ENCODE measurements around the gene KCNQ5. TPM values are rescaled to one million over a fixed set of nuclear protein-coding genes. Genes with fewer than 3 reads are reported as not detected.

Gene KCNQ5
- total RNA-seq, 1 experiment from 2014 or later: 0.07 TPM

DNA sequence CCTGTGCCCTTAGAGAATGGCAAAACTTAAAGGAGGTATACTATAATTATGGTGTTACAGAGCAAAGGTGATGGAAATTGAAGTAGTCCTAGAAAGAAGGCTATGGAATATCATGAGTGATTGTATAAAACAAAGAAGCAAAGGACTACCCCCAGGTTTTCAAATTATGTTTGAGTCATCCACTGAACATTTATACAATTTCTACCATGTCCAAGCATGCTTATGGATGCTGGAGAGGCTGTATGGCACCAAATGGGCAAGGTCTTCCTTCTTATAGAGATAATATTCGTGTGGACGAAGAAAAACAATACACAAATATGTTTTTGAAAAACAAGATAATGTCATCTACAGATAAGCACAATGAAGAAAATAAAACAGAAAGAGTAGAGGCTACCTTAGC lies 425.9 kb downstream of the KCNQ5 start:
- Histone ChIP-seq H3K9me3 (ENCODE audit: control insufficient read depth, low read depth, low read length) (no peaks in the 10 kb centered on the region), H3K9ac (ENCODE audit: extremely low read depth, insufficient read length, low read length) (no peak overlapping the region), H3T11ph (ENCODE audit: low read length) (no peak overlapping the region), H4K8ac (replicated peaks; ENCODE audit: insufficient read length, low read depth, low read length) (no peak overlapping the region), H2AFZ (ENCODE audit: low read length) (no peak overlapping the region), H3K27me3 (ENCODE audit: insufficient read depth, low read length) (no peaks in the 10 kb centered on the region), H3K56ac (ENCODE audit: insufficient read length, low read depth, low read length) (no peak overlapping the region), H2BK5ac (ENCODE audit: insufficient read length, low read length) (no peak overlapping the region), H3K27ac (ENCODE audit: insufficient read length, low read depth, low read length) (no peak overlapping the region), H2AK5ac (ENCODE audit: insufficient read length, low read length) (no peak overlapping the region), H3K23me2 (ENCODE audit: insufficient read length, low read depth, low read length, poor library complexity, severe bottlenecking) (no peaks in the 10 kb centered on the region), H3K23ac (ENCODE audit: insufficient read length, low read depth, low read length) (no peak overlapping the region), H2BK20ac (ENCODE audit: low read depth, low read length, poor library complexity, severe bottlenecking) (no peak overlapping the region), H3K14ac (ENCODE audit: insufficient read depth, low read length) (no peak overlapping the region), H3K79me1 (ENCODE audit: insufficient read depth, low read depth, low read length, poor library complexity, severe bottlenecking) (no peaks in the 10 kb centered on the region), H3K4ac (ENCODE audit: low read depth, low read length) (no peak overlapping the region), H3K79me2 (ENCODE audit: insufficient read depth, low read length) (no peaks in the 10 kb centered on the region), H4K91ac (ENCODE audit: insufficient read length, low read depth, low read length) (no peak overlapping the region), H2BK12ac (ENCODE audit: insufficient read length, low read depth, low read length) (no peak overlapping the region), H3K4me2 (ENCODE audit: insufficient read depth, insufficient read length, low read length) (no peak overlapping the region), H2BK120ac (ENCODE audit: low read depth, low read length, poor library complexity, severe bottlenecking) (no peak overlapping the region), H3K4me1 (ENCODE audit: insufficient read depth, low read length) (no peaks in the 10 kb centered on the region), H3K18ac (ENCODE audit: insufficient read length, low read depth, low read length) (no peak overlapping the region), H2BK15ac (ENCODE audit: low read depth, low read length) (no peak overlapping the region), H4K20me1 (ENCODE audit: control insufficient read depth, insufficient read depth, insufficient read length) (no peaks in the 10 kb centered on the region), H4K5ac (ENCODE audit: insufficient read length, low read depth, low read length) (no peak overlapping the region)
- H3K9me3 Mint-ChIP-seq: no peaks in the 10 kb centered on the region
- TF ChIP-seq, protein P1, sequence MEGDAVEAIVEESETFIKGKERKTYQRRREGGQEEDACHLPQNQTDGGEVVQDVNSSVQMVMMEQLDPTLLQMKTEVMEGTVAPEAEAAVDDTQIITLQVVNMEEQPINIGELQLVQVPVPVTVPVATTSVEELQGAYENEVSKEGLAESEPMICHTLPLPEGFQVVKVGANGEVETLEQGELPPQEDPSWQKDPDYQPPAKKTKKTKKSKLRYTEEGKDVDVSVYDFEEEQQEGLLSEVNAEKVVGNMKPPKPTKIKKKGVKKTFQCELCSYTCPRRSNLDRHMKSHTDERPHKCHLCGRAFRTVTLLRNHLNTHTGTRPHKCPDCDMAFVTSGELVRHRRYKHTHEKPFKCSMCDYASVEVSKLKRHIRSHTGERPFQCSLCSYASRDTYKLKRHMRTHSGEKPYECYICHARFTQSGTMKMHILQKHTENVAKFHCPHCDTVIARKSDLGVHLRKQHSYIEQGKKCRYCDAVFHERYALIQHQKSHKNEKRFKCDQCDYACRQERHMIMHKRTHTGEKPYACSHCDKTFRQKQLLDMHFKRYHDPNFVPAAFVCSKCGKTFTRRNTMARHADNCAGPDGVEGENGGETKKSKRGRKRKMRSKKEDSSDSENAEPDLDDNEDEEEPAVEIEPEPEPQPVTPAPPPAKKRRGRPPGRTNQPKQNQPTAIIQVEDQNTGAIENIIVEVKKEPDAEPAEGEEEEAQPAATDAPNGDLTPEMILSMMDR (conservative IDR thresholded peaks at IDR 0.05): no peak
- H3K4me1 Mint-ChIP-seq: no peaks in the 10 kb centered on the region
- no peak for DNase-seq
- no peak overlapping the region for H3K4me3 Mint-ChIP-seq
- no peaks in the 10 kb centered on the region for H3K36me3 Mint-ChIP-seq (ENCODE audit: insufficient read depth in 1 of 3, low read depth in 3 of 3)
- WGBS (ENCODE audit: extremely low coverage, insufficient read length, low lambda C conversion rate): no CpG with 5 or more reads among the region's 2 CpGs
- no peak overlapping the region for H3K27ac Mint-ChIP-seq
- no peaks in the 10 kb centered on the region for H3K27me3 Mint-ChIP-seq (ENCODE audit: low read depth)

Measured in H9 (cell line).